ENCODE results near the gene LRRC71. TPM values are rescaled to one million over a fixed set of nuclear protein-coding genes. Genes with fewer than 3 reads are reported as not detected.

LRRC71 gene
- total and polyA plus RNA-seq, 2 of the 13 experiments (the other 11 are each of a cell fraction or from before 2014, with no cell fraction given): not detected

DNA sequence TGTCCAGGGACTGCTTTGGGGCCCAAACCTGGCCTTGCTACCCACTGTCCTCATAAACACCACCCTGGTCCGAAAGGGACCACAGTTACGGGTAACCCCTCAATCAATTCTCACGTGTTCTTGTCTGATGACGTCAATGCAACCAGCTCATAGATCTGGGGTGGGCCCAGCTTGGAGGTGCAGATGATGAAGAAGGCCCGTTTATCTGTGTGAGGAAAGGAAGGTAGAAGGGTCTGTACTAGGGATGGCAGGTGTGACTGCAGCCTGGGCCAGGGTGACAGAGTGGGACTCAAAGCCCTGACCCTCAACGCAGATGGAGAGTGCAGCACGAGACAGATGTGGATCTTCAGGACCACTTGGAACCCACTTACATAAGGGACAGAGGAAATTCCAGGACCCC lies 22.1 kb downstream of the LRRC71 start:
- ATAC-seq (no peak), FAIRE-seq (no peak), DNase-seq (ENCODE audit: low spot score) (no peak)
- TF ChIP-seq ZNF556 (CRISPR knock-in tag; IDR thresholded peaks at IDR 0.05; ENCODE audit: borderline replicate concordance) (no peak), TAF1 (CRISPR knock-in tag; IDR thresholded peaks at IDR 0.05) (no peak)
- Histone ChIP-seq H4K20me1 (ENCODE audit: insufficient read depth, low read length) (no peaks in the 10 kb centered on the region), H3K79me2 (ENCODE audit: insufficient read depth, low read length) (no peaks in the 10 kb centered on the region), H3K9ac (ENCODE audit: insufficient read depth, low read depth, low read length) (no peak overlapping the region), H3K4me1 (ENCODE audit: insufficient read depth, low read length) (no peaks in the 10 kb centered on the region), H3K4me3 (replicated peaks in 1 of 3; ENCODE audit: insufficient read depth in 1 of 3, low read depth in 2 of 3, low read length in 3 of 3) (no peak overlapping the region), H3K27ac (ENCODE audit: extremely low read length, insufficient read depth, low read length) (no peak overlapping the region), H3K27me3 (ENCODE audit: control insufficient read depth in 1 of 2, insufficient read depth in 2 of 2, low read length in 2 of 2) (no peaks in the 10 kb centered on the region), H3K36me3 (replicated peaks in 1 of 2; ENCODE audit: control insufficient read depth in 1 of 2, insufficient read depth in 2 of 2, low read length in 2 of 2) (peaks cover 21 to 63% of the 10 kb centered on the region in 2 experiments), H3K4me2 (ENCODE audit: low read depth, low read length) (no peak overlapping the region), H2AFZ (ENCODE audit: low read length) (no peak overlapping the region), H3K9me3 (ENCODE audit: low read length) (no peaks in the 10 kb centered on the region)
- WGBS (ENCODE audit: low lambda C conversion rate): 100% methylated on average over 7 of the region's 7 CpGs
- no TSS peak for BruUV-seq (replicated peaks)
- ChIA-PET CTCF (ENCODE audit: low intra/inter-chr PET ratio, low total read pairs) (no interaction called here), POLR2A (no interaction called here)
- intact Hi-C loops (cut with micrococcal nuclease; ENCODE audit: unreplicated experiment) (no loop called here), in situ Hi-C loops (cut with HindIII; ENCODE audit: extremely low pct_ligation_motif_present, low pct_unique_long_range_greater_than_20kb) (no loop called here)

DNA sequence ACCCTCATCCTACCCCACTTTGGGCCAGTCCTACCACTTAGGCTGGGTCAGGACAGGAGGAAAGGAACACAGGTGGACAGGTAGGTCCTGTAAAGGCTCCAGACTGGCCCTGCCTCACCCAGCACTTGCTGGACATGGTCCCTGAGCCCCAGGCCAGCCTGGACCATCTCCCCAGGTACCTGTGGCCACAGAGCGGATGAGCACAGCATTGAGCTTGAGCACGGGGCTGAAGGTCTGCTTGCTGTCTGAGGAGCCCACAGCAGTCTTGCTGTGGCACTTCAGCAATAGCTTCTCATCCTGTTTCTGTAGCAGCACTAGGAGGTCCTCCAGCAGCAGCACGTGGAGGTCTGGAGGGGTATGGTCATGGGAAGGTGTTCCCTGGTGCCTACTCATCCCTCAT lies 23.3 kb downstream of the LRRC71 start:
- BruUV-seq (replicated peaks): no TSS peak
- no peak overlapping the region for H3K4me3 ChIP-seq (replicated peaks in 1 of 3; ENCODE audit: insufficient read depth in 1 of 3, low read depth in 2 of 3, low read length in 3 of 3)
- no peaks in the 10 kb centered on the region for H3K27me3 ChIP-seq (ENCODE audit: control insufficient read depth in 1 of 2, insufficient read depth in 2 of 2, low read length in 2 of 2)
- ChIA-PET CTCF (ENCODE audit: low intra/inter-chr PET ratio, low total read pairs) (no interaction called here), POLR2A (no interaction called here)
- ATAC-seq (no peak), FAIRE-seq (no peak), DNase-seq (ENCODE audit: low spot score) (no peak)
- in situ Hi-C loops (cut with HindIII; ENCODE audit: extremely low pct_ligation_motif_present, low pct_unique_long_range_greater_than_20kb) (no loop called here), intact Hi-C loops (cut with micrococcal nuclease; ENCODE audit: unreplicated experiment) (no loop called here)
- WGBS (ENCODE audit: low lambda C conversion rate): no CpG with 5 or more reads among the region's 3 CpGs
- no peak overlapping the region for H2AFZ ChIP-seq (ENCODE audit: low read length)
- H3K9ac ChIP-seq (ENCODE audit: insufficient read depth, low read depth, low read length): no peak overlapping the region
- H3K9me3 ChIP-seq (ENCODE audit: low read length): no peaks in the 10 kb centered on the region
- H3K27ac ChIP-seq (ENCODE audit: extremely low read length, insufficient read depth, low read length): no peak overlapping the region
- H3K79me2 ChIP-seq (ENCODE audit: insufficient read depth, low read length): no peaks in the 10 kb centered on the region
- H3K4me1 ChIP-seq (ENCODE audit: insufficient read depth, low read length): no peaks in the 10 kb centered on the region
- H4K20me1 ChIP-seq (ENCODE audit: insufficient read depth, low read length): no peaks in the 10 kb centered on the region
- H3K36me3 ChIP-seq (replicated peaks in 1 of 2; ENCODE audit: control insufficient read depth in 1 of 2, insufficient read depth in 2 of 2, low read length in 2 of 2): peaks cover 23 to 75% of the 10 kb centered on the region in 2 experiments
- H3K4me2 ChIP-seq (ENCODE audit: low read depth, low read length): no peak overlapping the region
- no peak for TF ChIP-seq CEBPZ (IDR thresholded peaks at IDR 0.05; ENCODE audit: low read length)
- TF ChIP-seq GABPB1 (CRISPR knock-in tag; IDR thresholded peaks at IDR 0.05): no peak
- no peak for TF ChIP-seq DDIT3 (CRISPR knock-in tag; IDR thresholded peaks at IDR 0.05)
- no peak for TF ChIP-seq PPARG (CRISPR knock-in tag; conservative IDR thresholded peaks at IDR 0.05)
- TF ChIP-seq ZNF33A (CRISPR knock-in tag; IDR thresholded peaks at IDR 0.05; ENCODE audit: borderline replicate concordance): no peak
- no peak for TF ChIP-seq ZNF879 (CRISPR knock-in tag; IDR thresholded peaks at IDR 0.05)
- no peak for TF ChIP-seq ZNF556 (CRISPR knock-in tag; IDR thresholded peaks at IDR 0.05; ENCODE audit: borderline replicate concordance)
- no peak for TF ChIP-seq ZNF710 (CRISPR knock-in tag; IDR thresholded peaks at IDR 0.05; ENCODE audit: borderline replicate concordance)
- TF ChIP-seq, protein P1, sequence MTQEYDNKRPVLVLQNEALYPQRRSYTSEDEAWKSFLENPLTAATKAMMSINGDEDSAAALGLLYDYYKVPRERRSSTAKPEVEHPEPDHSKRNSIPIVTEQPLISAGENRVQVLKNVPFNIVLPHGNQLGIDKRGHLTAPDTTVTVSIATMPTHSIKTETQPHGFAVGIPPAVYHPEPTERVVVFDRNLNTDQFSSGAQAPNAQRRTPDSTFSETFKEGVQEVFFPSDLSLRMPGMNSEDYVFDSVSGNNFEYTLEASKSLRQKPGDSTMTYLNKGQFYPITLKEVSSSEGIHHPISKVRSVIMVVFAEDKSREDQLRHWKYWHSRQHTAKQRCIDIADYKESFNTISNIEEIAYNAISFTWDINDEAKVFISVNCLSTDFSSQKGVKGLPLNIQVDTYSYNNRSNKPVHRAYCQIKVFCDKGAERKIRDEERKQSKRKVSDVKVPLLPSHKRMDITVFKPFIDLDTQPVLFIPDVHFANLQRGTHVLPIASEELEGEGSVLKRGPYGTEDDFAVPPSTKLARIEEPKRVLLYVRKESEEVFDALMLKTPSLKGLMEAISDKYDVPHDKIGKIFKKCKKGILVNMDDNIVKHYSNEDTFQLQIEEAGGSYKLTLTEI (CRISPR knock-in tag; conservative IDR thresholded peaks at IDR 0.05): no peak

Data from HepG2 (cell line).